ENCODE results near the gene BTBD7. TPM values are rescaled to one million over a fixed set of nuclear protein-coding genes. Genes with fewer than 3 reads are reported as not detected.

The BTBD7 gene
- total RNA-seq, 1 experiment from 2014 or later, result 30.8 TPM

DNA sequence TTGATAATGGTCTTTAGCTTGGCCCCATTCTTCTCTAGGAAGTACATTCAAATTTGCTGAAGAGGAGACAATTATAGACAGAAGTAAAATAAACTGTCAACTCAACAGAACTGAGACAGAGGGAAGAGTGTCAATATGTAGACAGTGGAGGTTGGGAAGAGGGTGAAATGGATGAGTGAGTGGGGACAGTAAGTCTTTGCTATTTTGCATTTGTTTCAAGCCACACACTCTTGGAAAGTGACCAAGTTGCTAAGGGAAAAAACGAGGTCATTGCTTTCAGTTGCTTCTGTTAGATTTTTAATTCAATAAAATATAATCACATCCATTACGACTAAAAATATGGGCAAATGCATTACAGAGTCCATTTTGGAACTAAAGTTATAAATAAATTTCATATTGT is 47.8 kb downstream of the BTBD7 start:
- no peaks in the 10 kb centered on the region for H3K9me3 ChIP-seq (ENCODE audit: control insufficient read depth in 1 of 2, insufficient read depth in 1 of 2, low read depth in 1 of 2, low read length in 2 of 2)
- ATAC-seq, result no peak
- H3K79me2 ChIP-seq (ENCODE audit: insufficient read depth, low read length), result no peaks in the 10 kb centered on the region; the same call in 1 of the 2 replicates
- TF ChIP-seq ELF1 (IDR thresholded peaks at IDR 0.05; ENCODE audit: borderline replicate concordance, low read depth) (no peak), ZNF274 (IDR thresholded peaks at IDR 0.05; ENCODE audit: low read depth, low read length) (no peak)
- H4K20me1 ChIP-seq (ENCODE audit: insufficient read depth), result 0 out of 2 replicates have a peak, but pooled peaks cover 3% of the 10 kb centered on the region
- no peaks in the 10 kb centered on the region for H3K9me2 ChIP-seq (ENCODE audit: insufficient read depth)
- DNase-seq (ENCODE audit: low read depth, low spot score), result no peak
- no peaks in the 10 kb centered on the region; a peak in 1 of 4 replicates for H3K36me3 ChIP-seq (ENCODE audit: control insufficient read depth in 1 of 2, insufficient read depth in 2 of 2, low read length in 2 of 2)
- H3K27ac ChIP-seq (ENCODE audit: low read depth, low read length), result no peak overlapping the region
- no peak overlapping the region for H2AFZ ChIP-seq (ENCODE audit: low read depth, low read length, poor library complexity, severe bottlenecking)
- ChIA-PET RAD21 (ENCODE audit: low non-redundant PET in 1 of 2, low total read pairs in 2 of 2, uncharacterized antibody in 2 of 2, unreplicated experiment in 2 of 2) (no interaction called here), CTCF (no interaction called here), POLR2A (no interaction called here)
- no peak overlapping the region for H3K4me2 ChIP-seq (ENCODE audit: low read length)
- no peak overlapping the region for H3K9ac ChIP-seq (ENCODE audit: low read length)
- intact Hi-C loops (cut with micrococcal nuclease), result no loop called here
- H3K4me1 ChIP-seq (ENCODE audit: control insufficient read depth in 1 of 2, insufficient read depth in 2 of 2, low read length in 2 of 2), result no peaks in the 10 kb centered on the region
- H3K27me3 ChIP-seq (ENCODE audit: insufficient read depth, low read length), result no peaks in the 10 kb centered on the region
- no TSS peak for BruUV-seq (replicated peaks)
- H3K4me3 ChIP-seq (replicated peaks in 1 of 2; ENCODE audit: low read depth in 1 of 2, low read length in 2 of 2), result no peak overlapping the region

DNA sequence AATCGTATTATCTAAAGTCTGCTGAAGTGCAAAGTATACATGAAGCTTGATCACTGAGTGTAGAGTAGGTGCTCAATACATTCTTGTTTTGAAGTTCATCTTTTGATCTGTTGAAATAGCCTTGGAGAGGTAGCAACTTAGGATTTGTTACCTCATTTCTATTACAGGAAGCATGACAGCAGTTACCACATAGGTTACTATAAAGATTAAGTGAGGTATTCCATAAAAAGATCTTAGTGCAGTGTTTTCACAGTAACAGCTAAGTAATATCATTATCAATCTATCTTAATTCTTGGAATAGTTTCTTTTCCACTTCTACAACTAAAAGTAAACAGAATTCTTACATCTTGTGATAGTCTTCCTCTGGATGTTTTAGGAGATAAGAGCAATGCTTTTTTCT is 50.9 kb downstream of the BTBD7 start:
- Histone ChIP-seq H3K9ac (ENCODE audit: low read length) (no peak overlapping the region), H3K27ac (ENCODE audit: low read depth, low read length) (no peak overlapping the region), H2AFZ (ENCODE audit: low read depth, low read length, poor library complexity, severe bottlenecking) (no peak overlapping the region), H3K27me3 (ENCODE audit: insufficient read depth, low read length) (no peaks in the 10 kb centered on the region), H4K20me1 (ENCODE audit: insufficient read depth) (0 out of 2 replicates have a peak, but pooled peaks cover 3% of the 10 kb centered on the region), H3K36me3 (ENCODE audit: control insufficient read depth in 1 of 2, insufficient read depth in 2 of 2, low read length in 2 of 2) (no peaks in the 10 kb centered on the region), H3K9me3 (ENCODE audit: control insufficient read depth in 1 of 2, insufficient read depth in 1 of 2, low read depth in 1 of 2, low read length in 2 of 2) (no peaks in the 10 kb centered on the region), H3K4me2 (ENCODE audit: low read length) (no peak overlapping the region), H3K4me3 (replicated peaks in 1 of 2; ENCODE audit: low read depth in 1 of 2, low read length in 2 of 2) (no peak overlapping the region), H3K4me1 (ENCODE audit: control insufficient read depth in 1 of 2, insufficient read depth in 2 of 2, low read length in 2 of 2) (peaks cover 5 to 8% of the 10 kb centered on the region in 2 experiments; a peak in 2 of 4 replicates), H3K79me2 (ENCODE audit: insufficient read depth, low read length) (no peaks in the 10 kb centered on the region; the same call in 1 of the 2 replicates), H3K9me2 (ENCODE audit: insufficient read depth) (no peaks in the 10 kb centered on the region)
- POLR2A ChIA-PET, result no interaction called here
- CTCF ChIA-PET, result interaction anchor here (0.6 kb wide), 1 partner anchor 373 kb away, joined by 3 read pairs; no protein-coding TSS in a partner anchor
- RAD21 ChIA-PET (ENCODE audit: low non-redundant PET in 1 of 2, low total read pairs in 2 of 2, uncharacterized antibody in 2 of 2, unreplicated experiment in 2 of 2), result no interaction called here
- intact Hi-C loops (cut with micrococcal nuclease), result no loop called here
- no TSS peak for BruUV-seq (replicated peaks)
- DNase-seq (ENCODE audit: low read depth, low spot score) (no peak), ATAC-seq (no peak)
- no peak for TF ChIP-seq SRF (IDR thresholded peaks at IDR 0.05; ENCODE audit: low read depth)
- no peak for TF ChIP-seq JUND (IDR thresholded peaks at IDR 0.05)
- no peak for TF ChIP-seq RAD21 (IDR thresholded peaks at IDR 0.05; ENCODE audit: low read depth)
- TF ChIP-seq SIN3A (IDR thresholded peaks at IDR 0.05; ENCODE audit: low read depth), result no peak
- no peak for TF ChIP-seq POLR2AphosphoS5 (IDR thresholded peaks at IDR 0.05; ENCODE audit: low read depth, low read length)
- TF ChIP-seq EGR1 (IDR thresholded peaks at IDR 0.05; ENCODE audit: low read depth), result no peak
- TF ChIP-seq EZH2phosphoT487 (IDR thresholded peaks at IDR 0.05; ENCODE audit: borderline replicate concordance), result no peak
- TF ChIP-seq EZH2 (IDR thresholded peaks at IDR 0.05), result no peak
- TF ChIP-seq ELF1 (IDR thresholded peaks at IDR 0.05; ENCODE audit: borderline replicate concordance, low read depth), result no peak
- TF ChIP-seq, protein P1, sequence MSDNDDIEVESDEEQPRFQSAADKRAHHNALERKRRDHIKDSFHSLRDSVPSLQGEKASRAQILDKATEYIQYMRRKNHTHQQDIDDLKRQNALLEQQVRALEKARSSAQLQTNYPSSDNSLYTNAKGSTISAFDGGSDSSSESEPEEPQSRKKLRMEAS (IDR thresholded peaks at IDR 0.05), result no peak
- TF ChIP-seq SP1 (IDR thresholded peaks at IDR 0.05; ENCODE audit: low read depth), result no peak
- no peak for TF ChIP-seq TCF7L2 (IDR thresholded peaks at IDR 0.05; ENCODE audit: borderline replicate concordance, extremely low read depth, insufficient read depth, insufficient read length)
- no peak for TF ChIP-seq CEBPB (IDR thresholded peaks at IDR 0.05; ENCODE audit: low read depth)
- TF ChIP-seq, protein P2, sequence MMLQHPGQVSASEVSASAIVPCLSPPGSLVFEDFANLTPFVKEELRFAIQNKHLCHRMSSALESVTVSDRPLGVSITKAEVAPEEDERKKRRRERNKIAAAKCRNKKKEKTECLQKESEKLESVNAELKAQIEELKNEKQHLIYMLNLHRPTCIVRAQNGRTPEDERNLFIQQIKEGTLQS (IDR thresholded peaks at IDR 0.05), result no peak
